ENCODE data around the gene CCSAP. TPM values are rescaled to one million over a fixed set of nuclear protein-coding genes. Genes with fewer than 3 reads are reported as not detected.

CCSAP gene
- total and polyA plus RNA-seq, 2 of the 4 experiments (the other 2 are of a cell fraction) = 2.3 to 3.8 TPM

DNA sequence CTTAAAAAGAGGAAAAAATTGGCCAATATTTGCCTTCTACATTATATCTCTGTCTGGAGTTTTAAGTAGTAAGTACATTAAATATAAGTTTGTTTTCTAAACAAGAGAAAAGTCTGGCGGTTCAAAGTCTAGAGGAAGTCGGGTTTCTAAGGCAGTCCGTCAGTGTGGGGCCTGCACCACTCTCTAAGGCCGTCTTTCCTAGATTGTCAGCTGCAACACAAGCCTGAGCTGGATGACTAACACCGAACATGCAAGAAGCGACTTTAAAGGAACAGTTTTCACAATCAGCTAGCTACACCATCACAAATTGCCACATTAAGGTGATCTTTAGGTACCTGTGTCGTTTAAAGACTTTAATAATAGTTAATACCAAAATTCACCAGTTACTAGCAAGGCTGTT is 19.6 kb downstream of the CCSAP start:
- peak; percentile 41 for ATAC-seq (ENCODE audit: low read depth)
- intact Hi-C loops (cut with micrococcal nuclease) (no loop called here), dilution Hi-C loops (cut with HindIII; ENCODE audit: low sequenced_read_pairs, unreplicated experiment) (no loop called here), in situ Hi-C loops (cut with MboI; ENCODE audit: low sequenced_read_pairs) (no loop called here)
- Histone ChIP-seq H2AK9ac (replicated peaks; ENCODE audit: low read depth, low read length, poor library complexity) (no peak overlapping the region), H3K27ac (ENCODE audit: insufficient read depth, low read length) (peak overlapping the region; percentile 29; the same call in 1 of the 2 replicates), H3K27me3 (ENCODE audit: control insufficient read depth, insufficient read depth, low read length) (no peaks in the 10 kb centered on the region), H3K36me3 (ENCODE audit: control insufficient read depth, insufficient read depth, low read length) (peaks cover 15% of the 10 kb centered on the region), H2BK15ac (ENCODE audit: low read depth, low read length) (no peak overlapping the region), H4K8ac (ENCODE audit: low read depth in 2 of 2, low read length in 2 of 2) (no peak overlapping the region), H3K4ac (ENCODE audit: low read depth, low read length) (no peak overlapping the region), H3K79me1 (ENCODE audit: low read depth in 1 of 2, low read length in 2 of 2) (no peaks in the 10 kb centered on the region; a peak in 1 of 4 replicates), H3K9ac (ENCODE audit: low read depth, low read length) (no peak overlapping the region), H3K56ac (ENCODE audit: extremely low read depth, insufficient read depth, low read length) (no peak overlapping the region), H3K18ac (ENCODE audit: low read depth, low read length) (no peak overlapping the region), H2BK5ac (ENCODE audit: low read depth, low read length, poor library complexity, severe bottlenecking) (no peak overlapping the region), H3K23ac (ENCODE audit: low read depth, low read length) (no peak overlapping the region), H2AK5ac (ENCODE audit: low read depth, low read length) (no peak overlapping the region), H2BK120ac (ENCODE audit: low read depth, low read length) (no peak overlapping the region), H4K5ac (ENCODE audit: low read depth, low read length) (no peak overlapping the region), H3K4me2 (ENCODE audit: low read depth, low read length) (no peak overlapping the region), H3K4me3 (ENCODE audit: insufficient read depth, low read depth, low read length) (no peak overlapping the region), H4K91ac (ENCODE audit: insufficient read depth, low read depth, low read length) (no peak overlapping the region), H3K9me1 (ENCODE audit: insufficient read depth, low read length) (no peaks in the 10 kb centered on the region), H3K14ac (replicated peaks; ENCODE audit: low read depth, low read length) (no peak overlapping the region), H3K9me3 (ENCODE audit: control insufficient read depth, insufficient read depth, low read length) (no peaks in the 10 kb centered on the region), H2AFZ (replicated peaks; ENCODE audit: low read length, poor library complexity) (no peak overlapping the region), H4K20me1 (ENCODE audit: insufficient read depth, low read length) (no peaks in the 10 kb centered on the region), H2BK20ac (ENCODE audit: low read depth, low read length) (no peak overlapping the region), H3K4me1 (ENCODE audit: control insufficient read depth, insufficient read depth, low read length) (peaks cover 7% of the 10 kb centered on the region)
- TF ChIP-seq MAFK (IDR thresholded peaks at IDR 0.05; ENCODE audit: low read depth, low read length) (no peak), POLR2A (IDR thresholded peaks at IDR 0.05; ENCODE audit: low read depth, low read length) (no peak), CHD1 (IDR thresholded peaks at IDR 0.05; ENCODE audit: low read depth, low read length) (no peak), MXI1 (IDR thresholded peaks at IDR 0.05; ENCODE audit: borderline replicate concordance, low read depth, low read length) (no peak), RCOR1 (IDR thresholded peaks at IDR 0.05; ENCODE audit: insufficient replicate concordance, low read length) (no peak), NFE2L2 (IDR thresholded peaks at IDR 0.05; ENCODE audit: low read depth, low read length) (no peak), RAD21 (IDR thresholded peaks at IDR 0.05; ENCODE audit: low read length) (no peak), BHLHE40 (IDR thresholded peaks at IDR 0.05; ENCODE audit: low read depth, low read length) (no peak), RFX5 (IDR thresholded peaks at IDR 0.05; ENCODE audit: low read depth, low read length) (no peak), FOS (IDR thresholded peaks at IDR 0.05; ENCODE audit: low read depth, low read length) (no peak), SMC3 (IDR thresholded peaks at IDR 0.05; ENCODE audit: low read depth, low read length) (no peak), CEBPB (IDR thresholded peaks at IDR 0.05; ENCODE audit: low read depth, low read length) (no peak)
- TF ChIP-seq, protein P1, sequence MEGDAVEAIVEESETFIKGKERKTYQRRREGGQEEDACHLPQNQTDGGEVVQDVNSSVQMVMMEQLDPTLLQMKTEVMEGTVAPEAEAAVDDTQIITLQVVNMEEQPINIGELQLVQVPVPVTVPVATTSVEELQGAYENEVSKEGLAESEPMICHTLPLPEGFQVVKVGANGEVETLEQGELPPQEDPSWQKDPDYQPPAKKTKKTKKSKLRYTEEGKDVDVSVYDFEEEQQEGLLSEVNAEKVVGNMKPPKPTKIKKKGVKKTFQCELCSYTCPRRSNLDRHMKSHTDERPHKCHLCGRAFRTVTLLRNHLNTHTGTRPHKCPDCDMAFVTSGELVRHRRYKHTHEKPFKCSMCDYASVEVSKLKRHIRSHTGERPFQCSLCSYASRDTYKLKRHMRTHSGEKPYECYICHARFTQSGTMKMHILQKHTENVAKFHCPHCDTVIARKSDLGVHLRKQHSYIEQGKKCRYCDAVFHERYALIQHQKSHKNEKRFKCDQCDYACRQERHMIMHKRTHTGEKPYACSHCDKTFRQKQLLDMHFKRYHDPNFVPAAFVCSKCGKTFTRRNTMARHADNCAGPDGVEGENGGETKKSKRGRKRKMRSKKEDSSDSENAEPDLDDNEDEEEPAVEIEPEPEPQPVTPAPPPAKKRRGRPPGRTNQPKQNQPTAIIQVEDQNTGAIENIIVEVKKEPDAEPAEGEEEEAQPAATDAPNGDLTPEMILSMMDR (conservative IDR thresholded peaks at IDR 0.05; ENCODE audit: low read depth, low read length) = no peak
- TF ChIP-seq, protein P2, sequence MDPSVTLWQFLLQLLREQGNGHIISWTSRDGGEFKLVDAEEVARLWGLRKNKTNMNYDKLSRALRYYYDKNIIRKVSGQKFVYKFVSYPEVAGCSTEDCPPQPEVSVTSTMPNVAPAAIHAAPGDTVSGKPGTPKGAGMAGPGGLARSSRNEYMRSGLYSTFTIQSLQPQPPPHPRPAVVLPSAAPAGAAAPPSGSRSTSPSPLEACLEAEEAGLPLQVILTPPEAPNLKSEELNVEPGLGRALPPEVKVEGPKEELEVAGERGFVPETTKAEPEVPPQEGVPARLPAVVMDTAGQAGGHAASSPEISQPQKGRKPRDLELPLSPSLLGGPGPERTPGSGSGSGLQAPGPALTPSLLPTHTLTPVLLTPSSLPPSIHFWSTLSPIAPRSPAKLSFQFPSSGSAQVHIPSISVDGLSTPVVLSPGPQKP (IDR thresholded peaks at IDR 0.05; ENCODE audit: borderline replicate concordance, low read depth, low read length) = no peak
- TF ChIP-seq, protein P3, sequence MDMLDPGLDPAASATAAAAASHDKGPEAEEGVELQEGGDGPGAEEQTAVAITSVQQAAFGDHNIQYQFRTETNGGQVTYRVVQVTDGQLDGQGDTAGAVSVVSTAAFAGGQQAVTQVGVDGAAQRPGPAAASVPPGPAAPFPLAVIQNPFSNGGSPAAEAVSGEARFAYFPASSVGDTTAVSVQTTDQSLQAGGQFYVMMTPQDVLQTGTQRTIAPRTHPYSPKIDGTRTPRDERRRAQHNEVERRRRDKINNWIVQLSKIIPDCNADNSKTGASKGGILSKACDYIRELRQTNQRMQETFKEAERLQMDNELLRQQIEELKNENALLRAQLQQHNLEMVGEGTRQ (IDR thresholded peaks at IDR 0.05; ENCODE audit: low read depth, low read length) = no peak
- 83% methylated on average over 2 of the region's 7 CpGs; no CpG with 5 or more reads in 1 of the 2 experiments for WGBS, 2 experiments (ENCODE audit: extremely low coverage in 2 of 2, insufficient read length in 1 of 2)
- peak; percentile 44 for DNase-seq
- no TSS peak for BruUV-seq (replicated peaks)
- POLR2A ChIA-PET (ENCODE audit: unreplicated experiment) = interaction anchor here (0.5 kb wide), 1 partner anchor 12 kb away, joined by 3 read pairs; no protein-coding TSS in a partner anchor
- CTCF ChIA-PET = no interaction called here

All from IMR-90 (cell line).